NCI-H2029 (cell line): ENCODE results near the gene CALHM2.
"Not testable (repeated sequence)": the region's sequence is repeated elsewhere in the genome, so short reads cannot be mapped to it uniquely, and the experiment has no call there.

ENCODE experiments used
- DNase-seq: peaks from one replicate; lab custom pipeline; 2025; lab: John Stamatoyannopoulos, UW

The CALHM2 gene

GRCh38 chr10:103451831-103452505, at the start of gene CALHM2:
TSS of gene CALHM2 (minus strand) at chr10:103452370. CDS start at chr10:103449941, 2,429 bp downstream.
- no peak for DNase-seq

- DNase-seq = no peak
Observed at GRCh38 chr10:103501186-103501585, 49.0 kb upstream of the CALHM2 start.

GRCh38 chr10:103500481-103500880, 48.3 kb upstream of the CALHM2 start:
- no peak for DNase-seq

GRCh38 chr10:103499881-103500280, 47.7 kb upstream of the CALHM2 start:
- DNase-seq = no peak

- no peak for DNase-seq
Observed at GRCh38 chr10:103498936-103499638, 46.9 kb upstream of the CALHM2 start.

- no peak for DNase-seq
Observed at GRCh38 chr10:103497161-103497915, 45.2 kb upstream of the CALHM2 start.

- no peak for DNase-seq
Observed at GRCh38 chr10:103495321-103495720, 43.2 kb upstream of the CALHM2 start.

GRCh38 chr10:103493916-103494877, 42.0 kb upstream of the CALHM2 start:
- no peak for DNase-seq

- peak; percentile 10 for DNase-seq
Observed at GRCh38 chr10:103493362-103493915, 41.3 kb upstream of the CALHM2 start, which contains the start of gene NEURL1. TSS of gene NEURL1 (plus strand) at chr10:103493705. CDS start at chr10:103494388, 683 bp downstream.

GRCh38 chr10:103492655-103493261, 40.6 kb upstream of the CALHM2 start:
- DNase-seq = no peak

- no peak for DNase-seq
Observed at GRCh38 chr10:103491729-103492364, 39.7 kb upstream of the CALHM2 start.

GRCh38 chr10:103490986-103491314, 38.8 kb upstream of the CALHM2 start:
- no peak for DNase-seq

- DNase-seq = no peak
Observed at GRCh38 chr10:103487410-103487708, 35.2 kb upstream of the CALHM2 start.

GRCh38 chr10:103486635-103487409, 34.7 kb upstream of the CALHM2 start:
- not testable (repeated sequence) for DNase-seq

- no peak for DNase-seq
Observed at GRCh38 chr10:103481974-103482531, 29.9 kb upstream of the CALHM2 start.

- no peak for DNase-seq
Observed at GRCh38 chr10:103480521-103480920, 28.4 kb upstream of the CALHM2 start.

- no peak for DNase-seq
Observed at GRCh38 chr10:103479135-103479534, 27.0 kb upstream of the CALHM2 start, which contains the start of gene CALHM3. TSS of gene CALHM3 (minus strand) at chr10:103479240. CDS start at chr10:103479032, 208 bp downstream.

- no peak for DNase-seq
Observed at GRCh38 chr10:103478671-103479070, 26.5 kb upstream of the CALHM2 start.

- no peak for DNase-seq
Observed at GRCh38 chr10:103476046-103476768, 24.0 kb upstream of the CALHM2 start.
